AG10803 (cell line): ENCODE measurements around the gene E2F1.
"Not testable (repeated sequence)": the region's sequence is repeated elsewhere in the genome, so short reads cannot be mapped to it uniquely, and the experiment has no call there.

Experiments used
- DNase-seq: peaks from one replicate; pipeline ENCODE4 v3.0.0; 2010; ENCODE audit warnings: low read depth
- H3K4me3 ChIP-seq: 2 replicates; pipeline ENCODE4 v1.5.1; 2011; ENCODE audit warnings: mild to moderate bottlenecking, low read length, control low read depth
- TF ChIP-seq, protein P1 (sequence below): conservative IDR thresholded peaks from 2 replicates; pipeline ENCODE4 v1.5.1; 2011; ENCODE audit warnings: mild to moderate bottlenecking, low read length, control low read depth, inconsistent platforms

The E2F1 gene

DNA sequence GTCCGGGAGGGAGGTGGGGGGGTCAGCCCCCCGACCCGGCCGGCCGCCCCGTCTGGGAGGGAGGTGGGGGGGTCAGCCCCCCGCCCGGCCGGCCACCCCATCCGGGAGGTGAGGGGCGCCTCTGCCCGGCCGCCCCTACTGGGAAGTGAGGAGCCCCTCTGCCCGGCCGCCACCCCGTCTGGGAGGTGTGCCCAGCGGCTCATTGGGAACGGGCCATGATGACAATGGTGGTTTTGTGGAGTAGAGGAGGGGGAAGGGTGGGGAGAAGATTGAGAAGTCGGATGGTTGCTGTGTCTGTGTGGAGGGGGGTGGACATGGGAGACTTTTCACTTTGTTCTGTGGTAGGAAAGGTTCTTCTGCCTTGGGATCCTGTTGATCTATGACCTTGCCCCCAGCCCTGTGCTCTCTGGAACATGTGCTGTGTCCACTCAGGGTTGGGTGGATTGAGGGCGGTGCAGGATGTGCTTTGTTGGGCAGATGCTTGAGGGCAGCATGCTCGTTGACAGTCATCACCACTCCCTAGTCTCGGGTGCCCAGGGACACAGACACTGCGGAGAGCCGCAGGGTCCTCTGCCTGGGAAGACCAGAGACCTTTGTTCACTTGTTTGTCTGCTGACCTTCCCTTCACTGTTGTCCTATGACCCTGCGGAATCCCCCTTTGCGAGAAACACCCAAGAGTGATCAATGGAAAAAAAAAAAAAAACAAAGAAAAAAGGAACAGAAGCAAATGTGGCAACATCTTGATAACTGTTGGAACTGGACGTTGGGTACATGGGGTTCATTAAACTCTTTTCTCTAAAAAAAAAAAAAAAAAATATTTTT is 15.7 kb upstream of the E2F1 start:
- no peak overlapping the region for H3K4me3 ChIP-seq
- TF ChIP-seq, protein P1, sequence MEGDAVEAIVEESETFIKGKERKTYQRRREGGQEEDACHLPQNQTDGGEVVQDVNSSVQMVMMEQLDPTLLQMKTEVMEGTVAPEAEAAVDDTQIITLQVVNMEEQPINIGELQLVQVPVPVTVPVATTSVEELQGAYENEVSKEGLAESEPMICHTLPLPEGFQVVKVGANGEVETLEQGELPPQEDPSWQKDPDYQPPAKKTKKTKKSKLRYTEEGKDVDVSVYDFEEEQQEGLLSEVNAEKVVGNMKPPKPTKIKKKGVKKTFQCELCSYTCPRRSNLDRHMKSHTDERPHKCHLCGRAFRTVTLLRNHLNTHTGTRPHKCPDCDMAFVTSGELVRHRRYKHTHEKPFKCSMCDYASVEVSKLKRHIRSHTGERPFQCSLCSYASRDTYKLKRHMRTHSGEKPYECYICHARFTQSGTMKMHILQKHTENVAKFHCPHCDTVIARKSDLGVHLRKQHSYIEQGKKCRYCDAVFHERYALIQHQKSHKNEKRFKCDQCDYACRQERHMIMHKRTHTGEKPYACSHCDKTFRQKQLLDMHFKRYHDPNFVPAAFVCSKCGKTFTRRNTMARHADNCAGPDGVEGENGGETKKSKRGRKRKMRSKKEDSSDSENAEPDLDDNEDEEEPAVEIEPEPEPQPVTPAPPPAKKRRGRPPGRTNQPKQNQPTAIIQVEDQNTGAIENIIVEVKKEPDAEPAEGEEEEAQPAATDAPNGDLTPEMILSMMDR, result no peak
- no peak for DNase-seq

DNA sequence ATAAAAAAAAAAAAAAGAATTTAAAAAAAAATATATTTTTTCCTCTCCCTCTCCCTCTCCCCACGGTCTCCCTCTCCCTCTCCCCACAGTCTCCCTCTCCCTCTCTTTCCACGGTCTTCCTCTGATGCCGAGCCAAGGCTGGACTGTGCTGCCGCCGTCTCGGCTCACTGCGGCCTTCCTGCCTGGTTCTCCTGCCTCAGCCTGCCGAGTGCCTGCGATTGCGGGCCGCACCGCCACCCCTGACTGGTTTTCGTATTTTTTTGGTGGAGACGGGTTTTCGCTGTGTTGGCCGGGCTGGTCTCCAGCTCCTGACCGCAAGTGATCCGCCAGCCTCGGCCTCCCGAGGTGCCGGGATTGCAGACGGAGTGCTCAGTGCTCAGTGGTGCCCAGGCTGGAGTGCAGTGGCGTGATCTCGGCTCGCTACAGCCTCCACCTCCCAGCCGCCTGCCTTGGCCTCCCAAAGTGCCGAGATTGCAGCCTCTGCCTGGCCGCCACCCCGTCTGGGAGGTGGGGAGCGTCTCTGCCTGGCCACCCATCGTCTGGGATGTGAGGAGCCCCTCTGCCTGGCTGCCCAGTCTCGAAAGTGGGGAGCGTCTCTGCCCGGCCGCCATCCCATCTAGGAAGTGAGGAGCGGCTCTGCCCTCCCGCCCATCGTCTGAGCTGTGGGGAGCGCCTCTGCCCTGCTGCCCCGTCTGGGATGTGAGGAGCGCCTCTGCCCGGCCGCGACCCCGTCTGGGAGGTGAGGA is 14.7 kb upstream of the E2F1 start:
- not testable (repeated sequence) for H3K4me3 ChIP-seq, DNase-seq

DNA sequence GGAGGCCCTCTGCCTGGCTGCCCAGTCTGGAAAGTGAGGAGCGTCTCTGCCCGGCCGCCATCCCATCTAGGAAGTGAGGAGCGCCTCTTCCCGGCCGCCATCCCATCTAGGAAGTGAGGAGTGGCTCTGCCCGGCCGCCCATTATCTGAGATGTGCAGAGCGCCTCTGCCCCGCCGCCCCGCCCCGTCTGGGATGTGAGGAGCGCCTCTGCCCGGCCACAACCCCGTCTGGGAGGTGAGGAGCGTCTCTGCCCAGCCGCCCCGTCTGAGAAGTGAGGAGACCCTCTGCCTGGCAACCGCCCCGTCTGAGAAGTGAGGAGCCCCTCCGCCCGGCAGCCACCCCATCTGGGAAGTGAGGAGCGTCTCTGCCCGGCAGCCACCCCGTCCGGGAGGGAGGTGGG is 12.8 kb upstream of the E2F1 start:
- not testable (repeated sequence) for DNase-seq, H3K4me3 ChIP-seq

DNA sequence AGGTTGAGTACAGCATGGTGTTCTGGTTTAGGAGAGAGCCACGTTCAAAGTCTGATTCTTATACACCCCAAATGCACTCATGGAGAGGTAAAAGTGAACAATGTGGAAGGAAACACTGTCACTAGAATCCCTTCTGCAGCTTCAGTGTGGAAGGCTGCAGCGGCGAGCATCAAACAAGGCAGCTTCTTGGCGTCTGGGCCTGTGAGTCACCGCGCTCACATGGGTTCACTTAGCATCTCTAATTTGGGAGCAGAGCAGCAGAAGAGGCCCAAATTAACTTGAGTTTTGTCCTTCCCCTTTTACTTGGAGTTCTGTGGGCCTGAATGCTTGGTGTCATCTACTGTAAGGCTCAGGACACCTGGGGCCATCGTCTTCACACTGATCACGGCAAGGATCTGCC is 10.9 kb upstream of the E2F1 start:
- TF ChIP-seq, protein P1, result no peak
- no peak overlapping the region for H3K4me3 ChIP-seq
- DNase-seq, result peak; percentile 83

DNA sequence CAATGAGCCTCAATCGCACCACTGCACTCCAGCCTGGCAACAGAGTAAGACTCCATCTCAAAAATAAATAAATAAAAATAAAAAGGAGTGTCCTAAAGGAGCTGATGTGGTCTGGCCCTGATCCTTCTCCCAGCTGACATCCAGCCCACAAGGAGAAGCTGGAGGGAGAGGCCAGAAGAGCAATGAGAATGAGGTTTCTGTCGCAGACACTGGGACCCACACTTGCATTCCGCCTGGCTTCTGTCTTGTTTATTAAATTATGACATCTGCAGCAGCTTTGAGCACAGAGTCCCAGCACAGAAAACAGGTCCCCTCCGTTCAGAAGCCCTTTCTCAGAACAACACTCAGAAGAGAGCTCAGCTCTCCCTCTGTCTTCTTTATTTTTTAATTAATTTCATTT is 10.3 kb upstream of the E2F1 start:
- TF ChIP-seq, protein P1, result no peak
- H3K4me3 ChIP-seq, result no peak overlapping the region
- no peak for DNase-seq

DNA sequence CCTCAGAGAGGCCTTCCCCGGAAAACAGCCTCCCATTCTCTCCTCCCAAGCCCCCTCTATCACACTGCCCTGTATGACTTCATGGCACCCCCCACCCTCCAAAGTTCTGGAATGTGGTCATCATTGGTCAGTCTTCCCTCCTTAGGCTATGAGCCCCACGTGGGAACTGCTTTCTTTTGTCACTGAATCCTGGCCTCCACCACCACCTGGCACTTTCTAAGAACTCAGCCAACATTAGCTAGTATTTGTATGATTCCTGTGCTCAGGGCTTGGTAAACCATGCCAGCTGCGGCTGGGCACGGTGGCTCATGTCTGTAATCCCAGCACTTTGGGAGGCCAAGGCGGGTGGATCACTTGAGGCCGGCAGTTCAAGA is 8.4 kb upstream of the E2F1 start:
- no peak for DNase-seq
- TF ChIP-seq, protein P1, result no peak
- no peak overlapping the region for H3K4me3 ChIP-seq

DNA sequence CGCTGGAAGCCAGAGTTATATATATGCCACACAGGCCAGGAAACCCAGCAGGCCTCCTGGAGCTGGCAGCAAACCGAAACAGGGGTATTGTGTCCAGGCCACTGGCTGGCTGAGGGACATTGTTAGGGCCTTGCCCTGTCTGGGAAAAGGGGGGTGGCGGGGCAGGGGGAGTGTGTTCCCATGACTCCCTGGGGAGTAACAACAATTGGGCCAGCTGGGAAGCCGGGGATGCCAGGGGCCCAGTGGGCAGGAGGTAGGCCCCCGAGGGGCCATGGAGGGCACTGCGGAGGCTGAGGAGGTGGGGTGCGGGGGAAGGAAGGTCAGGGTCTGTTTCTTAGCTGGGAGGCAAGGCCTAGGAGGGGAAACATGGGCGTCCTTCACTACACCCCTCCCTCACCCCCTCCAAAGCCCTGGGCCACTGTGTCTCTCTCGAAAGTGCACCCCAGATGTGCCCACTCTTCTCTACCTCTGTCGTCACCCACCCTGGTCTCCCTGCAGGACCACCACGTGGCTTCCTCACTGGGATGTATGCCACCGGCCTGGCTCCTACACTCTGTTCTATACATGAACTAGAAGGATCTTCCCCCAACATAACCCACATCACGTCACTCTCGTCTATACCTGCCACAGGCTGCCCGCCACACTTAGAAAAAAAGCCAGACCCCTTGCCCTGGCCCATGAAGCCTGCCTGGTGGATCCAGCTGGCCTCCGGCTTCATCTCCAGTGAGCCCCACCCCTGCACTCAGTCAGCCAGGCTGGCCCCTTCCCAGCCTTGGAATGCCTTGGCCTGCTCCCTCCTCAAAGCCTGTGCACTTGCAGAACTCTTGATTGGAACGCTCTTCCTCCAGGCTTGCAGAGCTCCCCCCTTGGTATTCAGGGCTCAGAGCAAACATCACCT is 7.8 kb upstream of the E2F1 start:
- H3K4me3 ChIP-seq, result no peak overlapping the region
- TF ChIP-seq, protein P1, result no peak
- DNase-seq, result peak; percentile 24
